ENCODE data around the gene CTBS. TPM values are rescaled to one million over a fixed set of nuclear protein-coding genes. Genes with fewer than 3 reads are reported as not detected.
"Not testable (repeated sequence)": the region's sequence is repeated elsewhere in the genome, so short reads cannot be mapped to it uniquely, and the experiment has no call there.

CTBS gene, protein sequence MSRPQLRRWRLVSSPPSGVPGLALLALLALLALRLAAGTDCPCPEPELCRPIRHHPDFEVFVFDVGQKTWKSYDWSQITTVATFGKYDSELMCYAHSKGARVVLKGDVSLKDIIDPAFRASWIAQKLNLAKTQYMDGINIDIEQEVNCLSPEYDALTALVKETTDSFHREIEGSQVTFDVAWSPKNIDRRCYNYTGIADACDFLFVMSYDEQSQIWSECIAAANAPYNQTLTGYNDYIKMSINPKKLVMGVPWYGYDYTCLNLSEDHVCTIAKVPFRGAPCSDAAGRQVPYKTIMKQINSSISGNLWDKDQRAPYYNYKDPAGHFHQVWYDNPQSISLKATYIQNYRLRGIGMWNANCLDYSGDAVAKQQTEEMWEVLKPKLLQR
- 15.8 TPM for polyA plus RNA-seq (2013, experiment 1 of 2; ENCODE audit: insufficient read length)
- 15.2 TPM for polyA plus RNA-seq (2013, experiment 2 of 2; ENCODE audit: insufficient read length)

DNA sequence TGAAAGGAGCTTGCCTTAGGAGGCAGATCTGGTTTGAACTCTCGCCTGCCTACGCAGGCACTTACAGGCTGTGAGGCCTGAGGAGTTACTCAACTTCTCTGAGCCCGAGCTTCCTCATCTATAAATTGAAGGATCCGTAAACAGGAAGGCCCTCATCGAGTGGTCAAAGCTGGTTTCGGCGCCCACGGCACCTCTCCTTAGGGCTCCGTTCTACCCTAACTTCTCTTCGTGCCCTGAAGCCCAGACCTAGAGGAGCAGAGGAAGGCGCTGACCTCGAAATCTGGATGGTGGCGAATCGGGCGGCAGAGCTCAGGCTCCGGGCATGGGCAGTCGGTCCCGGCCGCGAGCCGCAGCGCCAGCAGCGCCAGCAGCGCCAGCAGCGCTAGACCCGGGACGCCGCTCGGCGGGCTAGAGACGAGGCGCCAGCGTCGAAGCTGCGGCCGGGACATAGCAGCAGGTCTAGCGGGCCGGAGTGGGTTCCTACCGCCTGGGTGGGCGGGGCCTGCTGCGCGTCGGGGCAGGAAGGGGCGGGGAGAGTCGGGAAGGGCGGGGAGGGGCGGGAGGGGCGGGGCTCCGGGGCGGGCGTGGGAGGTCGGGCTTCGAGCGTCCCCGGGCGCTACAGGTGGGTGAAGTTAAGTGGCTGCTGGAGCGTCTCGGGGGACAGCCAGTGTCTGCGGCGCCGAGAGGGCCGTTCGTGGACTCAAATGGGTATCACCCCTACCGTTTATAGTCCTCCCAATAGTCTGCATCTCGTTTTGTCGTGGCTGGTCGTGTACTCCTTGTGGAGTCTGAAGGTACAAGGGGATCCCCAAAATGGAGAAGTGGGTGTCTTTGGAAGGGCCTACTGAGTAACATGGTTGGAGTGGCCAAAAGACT, at the start of gene CTBS:
Gene CTBS, minus strand, starts transcription at position 474 of the 876 bp plus-strand sequence. Its CDS starts 25 bp downstream, at position 449.
- DNase-seq = peak; percentile 86

DNA sequence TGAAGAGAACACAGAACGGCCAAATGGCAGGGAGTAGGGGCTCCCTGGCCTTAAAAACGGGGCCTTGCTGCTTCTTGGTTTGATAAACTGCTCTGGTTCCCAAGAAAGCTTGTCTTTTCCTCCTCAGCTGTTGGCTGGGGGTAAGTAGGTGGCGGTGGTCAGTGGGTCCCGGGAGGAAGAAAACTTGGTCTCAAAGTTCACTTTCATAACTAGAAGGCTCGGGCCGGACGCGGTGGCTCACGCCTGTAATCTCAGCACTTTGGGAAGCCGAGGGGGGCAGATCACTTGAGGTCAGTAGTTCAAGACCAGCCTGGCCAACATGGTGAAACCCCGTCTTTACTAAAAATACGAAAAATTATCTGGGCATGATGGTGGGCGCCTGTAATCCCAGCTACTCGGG, 47.3 kb upstream of the CTBS start:
- no peak for DNase-seq

DNA sequence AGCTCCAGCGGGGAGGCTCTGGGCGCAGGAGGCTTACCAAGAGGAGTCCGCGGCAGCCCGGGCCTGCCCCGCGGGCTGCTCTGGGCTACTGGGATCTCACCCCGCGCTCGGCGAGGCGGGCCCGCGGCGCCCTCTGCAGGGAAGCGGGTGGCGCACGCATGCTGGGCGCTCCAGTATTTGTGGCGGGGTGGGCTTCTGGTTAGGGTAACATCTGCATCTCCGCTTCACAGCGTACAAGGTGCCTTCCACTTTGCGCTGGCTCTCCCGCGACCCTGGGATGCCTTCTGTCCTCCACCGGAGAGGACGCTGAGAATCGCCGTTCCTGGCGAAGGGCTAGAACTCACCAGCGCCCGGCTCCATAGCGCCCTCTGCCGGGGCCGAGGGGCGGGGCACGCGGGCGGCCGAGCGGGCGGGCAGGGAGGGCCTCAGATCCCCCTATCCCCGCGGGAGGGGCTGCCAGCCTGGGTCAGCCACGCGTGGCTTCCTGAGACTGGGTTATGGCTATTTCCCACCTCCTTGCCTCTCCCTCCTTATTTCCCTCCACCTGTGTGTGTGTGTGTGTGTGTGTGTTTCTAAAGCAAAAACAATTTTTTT, 46.6 kb upstream of the CTBS start:
- peak; percentile 78 for DNase-seq

DNA sequence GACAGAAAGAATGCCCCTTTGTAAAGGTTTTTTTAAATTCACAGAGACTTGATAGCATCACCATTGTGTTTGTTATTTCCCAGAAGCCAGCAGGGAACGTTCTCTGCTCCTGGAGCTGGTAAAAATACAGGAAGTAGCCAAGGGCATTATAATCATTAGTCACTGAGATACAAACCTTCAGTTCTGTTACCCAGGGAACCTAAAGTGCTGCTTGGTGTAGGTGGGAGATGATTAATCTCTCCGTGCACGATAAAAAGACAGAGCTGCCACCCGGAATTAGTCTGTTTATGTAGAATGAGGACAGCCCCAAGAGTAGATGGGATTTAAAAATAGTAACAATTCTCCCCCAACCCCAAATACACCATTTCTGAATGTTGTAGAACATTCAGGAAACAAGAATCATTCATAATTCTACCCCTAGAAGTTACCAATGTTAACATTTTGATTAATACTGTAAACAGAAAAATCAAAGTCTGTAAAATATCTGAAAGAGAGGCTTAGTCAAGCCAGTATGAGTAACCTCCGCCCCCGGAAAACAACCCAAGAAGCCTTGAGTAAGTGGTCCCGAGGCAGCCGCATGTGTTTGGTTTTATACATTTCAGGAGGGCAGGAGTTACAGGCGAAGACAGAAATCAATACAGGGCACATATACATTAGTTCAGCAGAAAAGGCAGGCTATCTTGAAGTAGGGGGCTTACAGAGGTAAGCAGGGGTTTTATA, 45.3 kb upstream of the CTBS start:
- peak; percentile 65 for DNase-seq

DNA sequence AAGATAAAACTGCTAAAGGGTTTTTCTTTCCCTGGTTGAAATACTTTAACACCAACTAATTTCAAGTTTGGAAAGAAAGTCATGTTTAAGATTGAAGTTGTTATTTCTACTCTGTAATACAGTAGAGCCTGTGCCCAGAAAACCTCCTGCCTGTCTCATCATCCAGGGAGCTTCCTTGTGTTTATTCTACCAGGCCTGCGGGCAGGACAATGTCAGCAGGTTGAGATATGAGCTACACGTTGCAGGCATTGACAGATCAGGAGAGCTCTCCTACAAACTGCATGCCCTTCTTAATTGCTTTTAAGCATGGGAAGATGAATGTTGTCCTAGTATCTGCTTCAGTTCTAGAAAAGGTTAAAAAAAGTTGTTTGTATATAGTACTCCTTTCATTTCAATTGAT, 43.1 kb upstream of the CTBS start:
- no peak for DNase-seq

DNA sequence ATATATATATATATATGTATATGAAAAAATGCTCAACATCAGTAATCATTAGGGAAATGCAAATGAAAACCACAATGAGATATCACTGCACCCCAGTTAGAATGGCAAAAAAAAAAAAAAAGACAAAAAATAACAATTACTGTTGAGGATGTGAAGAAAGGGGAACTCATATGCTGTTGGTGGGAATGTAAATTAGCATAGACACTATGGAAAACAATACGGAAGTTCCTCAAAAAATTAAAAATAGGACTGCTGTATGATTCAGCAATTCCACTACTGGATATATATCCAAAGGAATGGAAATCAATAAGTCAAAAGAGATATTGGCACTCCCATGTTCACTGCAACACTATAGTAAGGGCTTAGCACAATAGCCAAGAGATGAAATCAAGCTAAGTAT, 41.5 kb upstream of the CTBS start:
- no peak for DNase-seq

DNA sequence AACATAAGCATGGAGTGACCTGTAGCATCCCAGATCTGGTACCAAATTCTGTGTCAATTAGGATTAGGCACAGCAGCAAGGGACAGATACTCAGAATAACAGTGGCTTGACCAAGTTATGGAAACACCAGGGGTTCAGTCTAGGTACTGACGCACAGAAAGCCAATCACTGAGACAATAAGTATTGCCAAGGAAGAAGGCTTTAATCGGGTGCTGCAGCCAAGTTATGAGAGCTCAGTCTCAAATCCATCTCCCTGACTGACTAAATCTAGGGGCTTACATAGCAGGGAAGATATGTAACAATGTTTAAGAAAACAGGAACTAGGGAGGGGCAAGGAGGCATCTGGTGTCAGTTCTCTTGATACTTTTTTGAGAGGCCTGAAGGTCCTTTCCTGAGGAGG, 39.6 kb upstream of the CTBS start:
- no peak for DNase-seq

DNA sequence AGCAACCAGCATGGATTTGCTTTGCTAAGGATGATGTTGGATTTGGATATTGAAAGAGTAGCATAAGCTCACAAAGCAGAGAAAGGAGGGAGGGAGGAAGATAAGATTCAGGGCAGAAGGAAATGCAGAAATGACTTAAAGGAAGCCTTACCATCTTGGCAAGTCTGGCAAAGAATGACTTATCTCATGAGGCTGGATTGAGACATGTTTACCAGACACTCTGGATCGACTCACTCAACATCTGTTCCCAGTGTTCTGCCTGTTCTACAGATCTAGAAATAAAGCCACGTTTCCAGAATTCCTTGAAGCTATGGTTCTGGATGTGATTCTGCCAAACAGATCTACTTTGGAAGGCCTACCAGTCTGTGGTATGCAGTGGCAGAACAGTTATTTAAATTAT, 38.8 kb upstream of the CTBS start:
- no peak for DNase-seq

DNA sequence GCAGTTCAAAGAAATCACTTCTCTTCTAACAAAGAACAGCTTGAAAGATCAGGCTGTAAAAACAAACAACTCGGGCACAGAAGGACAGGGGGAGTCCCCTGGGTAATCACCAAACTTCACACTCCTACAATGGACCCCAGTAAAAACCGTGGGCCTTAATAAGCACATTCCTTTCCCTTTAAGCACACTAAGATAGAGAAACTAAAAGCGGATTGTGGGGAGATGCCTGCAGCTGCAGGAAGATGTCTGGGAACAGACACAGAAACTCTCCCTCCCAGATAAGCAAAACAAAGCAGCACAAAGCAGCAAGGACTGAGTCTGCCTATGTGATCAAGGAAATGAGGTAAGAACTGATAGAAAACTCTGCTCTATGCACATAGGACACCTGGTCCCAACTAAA, 37.6 kb upstream of the CTBS start:
- DNase-seq = peak; percentile 28

DNA sequence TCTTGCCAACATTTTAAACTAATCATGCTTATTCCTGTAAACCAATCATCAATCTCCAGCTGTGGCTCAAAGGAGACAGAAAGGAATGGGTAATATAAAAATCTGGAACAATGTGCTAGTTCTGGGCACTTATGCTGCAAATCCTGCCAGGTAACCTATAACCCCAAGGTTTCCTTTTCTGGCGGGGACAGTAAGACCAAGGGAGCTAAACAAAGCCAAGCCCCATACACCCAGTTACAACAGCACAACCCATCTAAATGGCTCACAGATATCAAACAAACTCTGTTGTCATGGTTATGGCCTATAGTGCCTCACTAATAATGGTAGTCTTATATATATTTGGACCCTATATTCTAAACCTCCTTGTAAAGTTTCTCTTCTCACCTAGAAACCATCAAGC, 36.9 kb upstream of the CTBS start:
- no peak for DNase-seq

DNA sequence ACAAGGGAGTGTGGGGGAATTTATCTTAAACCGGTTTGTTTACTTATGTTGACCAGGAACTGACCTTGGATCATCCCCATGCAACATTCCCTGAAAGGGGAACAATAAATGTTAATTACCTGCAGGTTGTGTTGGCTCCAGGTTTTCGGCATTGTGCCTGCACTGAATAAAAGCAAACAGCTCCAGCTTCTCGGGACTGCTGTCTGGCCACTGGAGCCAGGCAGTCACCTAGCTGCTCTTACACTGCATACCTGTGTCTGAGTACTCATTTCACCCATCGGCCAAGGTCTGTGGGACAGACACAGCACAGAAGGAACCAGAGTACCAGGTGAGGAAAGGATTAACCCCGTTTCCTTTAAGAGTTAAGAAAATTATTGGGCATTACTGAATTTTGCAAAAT, 32.7 kb upstream of the CTBS start:
- DNase-seq = no peak

DNA sequence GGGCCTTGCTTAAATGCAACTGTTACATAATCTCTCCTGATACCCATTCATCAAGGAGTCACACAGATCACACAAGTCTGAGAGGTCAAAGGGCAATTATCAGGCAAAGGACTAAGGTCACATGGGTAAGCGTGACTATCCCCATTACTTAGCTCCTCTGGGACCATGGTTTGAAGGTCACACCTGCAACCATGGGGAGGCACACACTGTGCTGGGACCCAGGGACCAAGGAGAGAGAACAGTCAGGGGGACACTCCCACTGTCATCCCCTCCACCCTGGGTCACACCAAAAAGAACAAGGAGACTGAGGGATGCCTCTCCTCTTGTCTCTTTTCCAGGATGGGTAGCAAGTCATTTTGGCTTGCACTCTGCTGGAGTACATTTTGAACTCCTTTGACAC, 30.9 kb upstream of the CTBS start:
- no peak for DNase-seq

DNA sequence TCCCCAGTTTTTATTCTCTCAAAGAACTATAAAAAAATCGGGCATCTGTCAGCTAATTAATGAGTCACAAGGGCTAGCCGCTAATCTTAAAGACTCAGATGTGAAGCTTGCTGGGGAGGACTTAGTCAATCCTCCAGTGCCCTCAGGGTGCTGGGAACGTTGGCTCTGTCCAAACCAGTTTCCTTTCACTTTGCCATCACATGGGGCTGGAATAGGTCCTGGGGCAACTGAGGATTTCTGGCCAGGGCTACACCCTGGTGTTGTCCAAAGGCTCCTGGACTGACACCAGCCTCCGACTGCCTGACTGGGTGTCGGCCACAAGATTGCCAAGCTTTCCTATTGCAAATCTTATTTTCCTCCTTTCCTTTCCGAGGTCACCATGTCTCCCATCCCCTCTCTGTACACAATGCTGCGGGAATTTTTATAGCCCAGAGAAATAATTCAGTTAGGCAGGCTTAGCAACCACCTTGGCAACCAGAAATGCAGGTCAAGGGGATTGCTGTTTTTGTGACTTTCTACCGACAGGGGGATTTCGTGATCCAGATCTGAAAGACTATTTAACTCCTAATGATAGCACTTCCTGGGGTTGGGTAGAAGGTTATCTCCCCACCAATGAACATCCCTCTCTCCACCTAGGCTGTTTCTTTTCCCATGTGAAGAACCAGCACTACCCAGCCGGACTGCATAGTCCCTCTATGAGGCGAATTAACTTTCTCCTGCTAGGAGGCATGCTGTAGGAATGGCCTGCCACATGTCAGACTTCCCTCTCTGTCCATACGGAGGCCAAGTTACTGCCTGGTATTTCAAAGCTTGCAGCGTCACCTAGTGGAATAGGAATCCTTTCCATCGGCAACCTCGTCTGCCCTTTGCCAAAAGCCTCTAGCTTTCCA, 29.9 kb upstream of the CTBS start:
- DNase-seq = peak; percentile 69

DNA sequence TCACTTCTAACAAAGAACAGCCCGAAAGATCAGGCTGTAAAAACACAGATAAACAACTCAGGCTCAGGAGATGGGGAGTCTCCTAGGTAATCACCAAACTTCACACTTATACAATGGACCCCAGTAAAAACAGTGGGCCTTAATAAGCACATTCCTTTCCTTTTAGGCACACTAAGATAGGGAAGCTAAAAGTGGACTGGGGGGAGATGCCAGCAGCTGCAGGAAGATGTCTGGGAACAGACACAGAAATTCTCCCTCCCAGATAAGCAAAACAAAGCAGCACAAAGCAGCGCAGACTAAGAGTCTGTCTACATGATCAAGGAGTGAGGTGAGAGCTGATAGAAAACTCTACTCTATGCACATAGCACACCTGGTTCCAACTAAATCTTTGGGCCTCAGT, 29.0 kb upstream of the CTBS start:
- DNase-seq = peak; percentile 43

DNA sequence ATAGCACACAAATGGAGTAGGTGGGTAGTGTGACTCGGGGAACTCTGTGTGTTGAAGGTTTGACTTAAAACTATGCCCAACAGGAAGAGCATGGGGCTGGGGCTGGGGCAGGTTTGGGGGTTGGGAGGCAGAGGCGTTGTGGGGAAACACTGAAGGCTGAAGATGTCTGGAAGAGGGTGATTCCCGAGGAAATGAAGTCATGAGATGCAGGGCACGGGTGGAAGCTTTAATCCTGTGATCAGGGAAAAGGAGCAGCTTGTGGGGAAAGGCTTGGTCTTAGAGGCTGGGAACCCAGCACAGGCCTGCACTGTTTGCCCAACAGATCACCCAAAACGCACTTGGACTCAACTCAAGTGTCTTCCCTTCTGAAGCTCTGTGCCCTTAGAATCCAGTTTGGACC, 26.6 kb upstream of the CTBS start:
- no peak for DNase-seq

DNA sequence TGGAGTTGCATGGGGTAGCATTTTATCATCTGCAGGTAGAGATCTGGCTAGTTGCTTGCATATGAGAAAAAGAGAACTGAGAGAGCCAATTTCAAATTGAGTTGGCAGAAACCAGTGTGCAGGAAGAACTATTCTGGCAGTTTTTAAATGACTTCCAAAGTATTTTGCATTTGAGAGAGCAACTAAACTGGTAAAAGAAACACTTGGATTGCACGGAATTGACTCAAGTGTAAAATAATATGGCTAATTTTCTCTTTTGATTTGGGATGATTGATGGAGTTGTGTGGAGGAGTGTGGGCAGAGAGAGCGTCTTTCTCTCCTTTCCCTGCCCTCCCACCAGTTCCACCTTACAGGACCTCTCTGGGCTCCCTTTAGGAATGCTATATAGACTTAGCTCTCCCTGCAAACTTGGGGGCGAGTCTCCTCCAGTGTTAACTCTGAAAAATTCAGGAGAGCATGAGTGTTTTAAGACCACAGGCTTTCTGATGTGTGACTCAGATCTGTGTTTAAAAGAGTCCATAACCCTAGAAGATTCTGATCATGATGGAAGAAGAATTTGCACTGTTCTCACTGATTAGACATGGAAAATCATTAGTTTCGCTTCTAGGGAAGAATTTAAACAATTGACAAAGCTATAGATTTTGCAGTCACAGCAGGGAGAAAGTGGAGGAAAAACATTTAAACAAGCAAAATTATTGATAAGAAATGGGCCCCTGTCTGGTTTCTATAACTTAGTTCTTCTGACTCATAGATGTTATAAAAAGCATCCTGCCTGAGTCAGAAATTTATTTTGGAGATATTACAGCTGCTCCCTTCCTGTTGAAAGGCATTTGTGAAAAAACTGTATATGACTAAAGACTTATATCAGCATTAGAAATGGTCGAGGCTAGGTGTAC, 24.9 kb upstream of the CTBS start:
- peak; percentile 86 for DNase-seq

DNA sequence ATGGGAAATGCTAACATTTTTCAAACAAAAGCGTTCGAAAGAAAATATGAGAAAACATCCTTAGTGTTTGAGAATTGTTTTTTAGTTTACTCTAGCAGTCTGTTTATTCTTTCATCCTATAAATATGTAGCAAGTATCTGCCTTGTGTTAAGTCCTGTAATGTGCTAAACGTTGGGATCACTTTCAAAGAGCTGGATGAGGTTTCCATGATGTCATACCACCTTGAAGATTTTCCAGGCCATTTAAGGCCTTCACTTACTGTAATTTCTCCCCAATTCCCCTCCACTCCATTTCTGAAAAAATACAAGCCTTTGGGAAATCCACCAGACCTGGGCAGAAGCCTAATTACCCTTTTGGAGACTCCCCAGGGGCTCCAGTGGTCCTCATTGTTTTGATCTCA, 24.2 kb upstream of the CTBS start:
- DNase-seq = peak; percentile 40

DNA sequence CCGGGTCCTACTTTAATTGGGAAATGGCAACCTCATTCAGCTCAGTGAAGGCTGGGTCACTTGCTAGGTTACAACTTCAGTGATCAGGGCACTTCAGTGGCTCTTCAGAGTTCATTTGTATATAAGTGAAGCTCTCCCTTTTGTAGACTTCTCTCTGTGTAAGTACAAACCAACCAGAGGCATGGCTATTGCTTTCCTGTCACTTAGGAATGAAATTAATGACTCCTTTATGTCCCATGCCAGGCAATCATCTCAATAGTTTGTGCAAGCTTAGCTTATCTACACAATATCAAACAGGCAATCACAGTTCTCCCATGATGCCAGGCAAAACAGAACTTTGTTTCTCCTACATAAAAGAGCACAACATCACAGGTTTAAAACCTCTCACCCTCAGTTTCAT, 22.8 kb upstream of the CTBS start:
- no peak for DNase-seq

DNA sequence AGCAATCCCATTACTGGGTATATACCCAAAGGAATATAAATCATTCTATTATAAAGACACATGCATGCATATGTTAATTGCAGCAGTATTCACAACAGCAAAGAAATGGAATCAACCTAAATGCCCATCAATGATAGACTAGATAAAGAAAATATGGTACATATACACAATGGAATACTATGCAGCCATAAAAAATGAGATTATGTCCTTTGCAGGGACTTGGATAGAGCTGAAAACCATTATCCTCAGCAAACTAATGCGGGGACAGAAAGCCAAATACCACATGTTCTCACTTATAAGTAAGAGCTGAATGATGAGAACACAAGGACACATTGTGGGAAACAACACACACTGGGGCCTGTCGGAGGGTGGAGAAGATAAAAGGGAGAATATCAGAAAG, 20.7 kb upstream of the CTBS start:
- DNase-seq = not testable (repeated sequence)

DNA sequence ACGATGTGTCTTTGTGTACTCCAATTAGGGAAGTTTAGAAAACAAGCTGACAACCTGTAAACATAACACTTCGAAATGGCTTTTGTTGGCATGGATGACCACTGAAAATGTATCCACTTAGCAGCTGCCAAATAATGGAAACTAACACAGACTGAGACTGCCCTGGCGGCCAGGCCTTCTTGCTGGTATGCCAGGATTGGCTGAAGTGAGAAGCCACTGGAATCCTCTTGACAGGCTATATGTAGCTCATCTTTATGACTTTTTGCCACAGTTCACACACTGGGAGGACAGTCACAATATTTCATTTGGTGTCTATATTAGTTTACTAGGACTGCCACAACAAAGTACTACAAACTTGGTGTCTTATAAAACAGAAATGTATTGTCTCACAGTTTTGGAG, 12.9 kb upstream of the CTBS start:
- DNase-seq = no peak
